Karpas-422 (cell line): Measurements from ENCODE around the gene TUBGCP6. TPM values are rescaled to one million over a fixed set of nuclear protein-coding genes. Genes with fewer than 3 reads are reported as not detected.

Source experiments
- DNase-seq: peaks from one replicate; pipeline ENCODE4 v3.0.0-alpha.2; 2015
- H2AFZ ChIP-seq: fragments of 200-600 bp; sonication (generic); 2 replicates; pipeline ENCODE4 v1.6.1; 2014; ENCODE audit warnings: antibody characterized with exemption, low read length, mixed read lengths
- H3K27ac ChIP-seq: fragments of 200-600 bp; sonication (generic); 2 replicates; pipeline ENCODE4 v1.5.1; 2014; ENCODE audit warnings: mild to moderate bottlenecking, low read length, moderate library complexity
- H3K27me3 ChIP-seq: fragments of 200-600 bp; sonication (generic); 2 replicates; pipeline ENCODE4 v1.6.1; 2014; ENCODE audit warnings: low read length, mixed read lengths
- H3K36me3 ChIP-seq: fragments of 200-600 bp; sonication (generic); 2 replicates; pipeline ENCODE4 v1.6.1; 2014; ENCODE audit warnings: low read length, mixed read lengths; ENCODE audit not compliant: insufficient read depth
- H3K4me1 ChIP-seq: fragments of 200-600 bp; sonication (generic); 2 replicates; pipeline ENCODE4 v1.6.1; 2014; ENCODE audit warnings: mild to moderate bottlenecking, low read length, mixed read lengths
- H3K4me2 ChIP-seq: fragments of 200-600 bp; sonication (generic); 2 replicates; pipeline ENCODE4 v1.6.1; 2014; ENCODE audit warnings: low read length, low read depth, mild to moderate bottlenecking; ENCODE audit not compliant: poor library complexity, severe bottlenecking
- H3K4me3 ChIP-seq: fragments of 200-600 bp; sonication (generic); 2 replicates; pipeline ENCODE4 v1.5.1; 2014; ENCODE audit warnings: mild to moderate bottlenecking, antibody characterized with exemption, low read length, mixed read lengths
- H3K79me2 ChIP-seq: fragments of 200-600 bp; sonication (generic); 2 replicates; pipeline ENCODE4 v1.6.1; 2014; ENCODE audit warnings: mild to moderate bottlenecking, low read length, mixed read lengths
- H3K9ac ChIP-seq: fragments of 200-600 bp; sonication (generic); 2 replicates; pipeline ENCODE4 v1.6.0; 2014; ENCODE audit warnings: low read length
- H3K9me2 ChIP-seq: fragments of 200-600 bp; sonication (generic), shearing (Covaris generic); replicated peaks from 2 replicates; pipeline ENCODE4 v1.6.0; 2014; ENCODE audit warnings: mild to moderate bottlenecking, low read length, moderate library complexity; ENCODE audit not compliant: insufficient read depth
- H3K9me3 ChIP-seq: fragments of 300-700, 200-600 bp; sonication (generic); 2 replicates; pipeline ENCODE4 v1.6.1; 2014; ENCODE audit warnings: low read length, mixed read lengths
- H4K20me1 ChIP-seq: fragments of 200-600 bp; sonication (generic); 2 replicates; pipeline ENCODE4 v1.6.1; 2014; ENCODE audit warnings: mild to moderate bottlenecking, antibody characterized with exemption, low read length, low read depth; ENCODE audit not compliant: insufficient read depth
- total RNA-seq: library from RNA; depleted of rRNA; stranded (reverse); fragments of >200 nt; shearing (Covaris generic); gene quantifications from 2 replicates; pipeline ENCODE4 v1.2.3, GENCODE V29; 2014; ENCODE audit warnings: low replicate concordance

TUBGCP6 gene
- total RNA-seq, 1 experiment from 2014 or later = 16.9 TPM

DNA sequence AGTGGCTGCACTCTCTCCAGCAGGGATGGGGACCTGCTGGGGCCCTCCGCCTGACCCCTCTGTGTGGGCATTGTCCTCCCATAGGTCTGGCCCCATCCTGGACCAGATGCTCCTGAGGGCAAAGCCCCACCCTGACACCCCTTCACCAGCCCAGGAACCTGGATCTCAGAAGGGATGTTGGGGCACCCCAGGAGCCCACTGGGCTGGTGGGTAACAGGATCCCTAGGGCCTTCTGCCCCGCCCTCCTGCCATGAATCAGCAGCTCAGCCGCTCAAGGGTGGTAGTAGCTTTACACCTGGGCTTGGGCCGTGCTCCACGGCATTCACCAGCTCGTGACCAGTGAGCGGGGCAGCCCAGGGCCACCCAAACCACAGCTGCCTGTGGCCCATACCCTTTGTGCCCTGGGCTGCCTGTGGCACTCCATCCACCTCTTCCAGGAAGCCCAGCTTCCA lies 17.7 kb upstream of the TUBGCP6 start:
- Histone ChIP-seq H3K36me3 (no peaks in the 10 kb centered on the region; the same call in 1 of the 2 replicates), H3K9ac (peak overlapping the region; percentile 98), H4K20me1 (no peaks in the 10 kb centered on the region), H2AFZ (no peak overlapping the region), H3K9me3 (no peaks in the 10 kb centered on the region), H3K79me2 (peaks cover 25% of the 10 kb centered on the region), H3K9me2 (no peaks in the 10 kb centered on the region), H3K27ac (peak overlapping the region; percentile 78), H3K4me3 (peak overlapping the region; percentile 97), H3K4me1 (peaks cover 24% of the 10 kb centered on the region), H3K4me2 (peak overlapping the region; percentile 75), H3K27me3 (no peaks in the 10 kb centered on the region)
- DNase-seq = peak; percentile 86

DNA sequence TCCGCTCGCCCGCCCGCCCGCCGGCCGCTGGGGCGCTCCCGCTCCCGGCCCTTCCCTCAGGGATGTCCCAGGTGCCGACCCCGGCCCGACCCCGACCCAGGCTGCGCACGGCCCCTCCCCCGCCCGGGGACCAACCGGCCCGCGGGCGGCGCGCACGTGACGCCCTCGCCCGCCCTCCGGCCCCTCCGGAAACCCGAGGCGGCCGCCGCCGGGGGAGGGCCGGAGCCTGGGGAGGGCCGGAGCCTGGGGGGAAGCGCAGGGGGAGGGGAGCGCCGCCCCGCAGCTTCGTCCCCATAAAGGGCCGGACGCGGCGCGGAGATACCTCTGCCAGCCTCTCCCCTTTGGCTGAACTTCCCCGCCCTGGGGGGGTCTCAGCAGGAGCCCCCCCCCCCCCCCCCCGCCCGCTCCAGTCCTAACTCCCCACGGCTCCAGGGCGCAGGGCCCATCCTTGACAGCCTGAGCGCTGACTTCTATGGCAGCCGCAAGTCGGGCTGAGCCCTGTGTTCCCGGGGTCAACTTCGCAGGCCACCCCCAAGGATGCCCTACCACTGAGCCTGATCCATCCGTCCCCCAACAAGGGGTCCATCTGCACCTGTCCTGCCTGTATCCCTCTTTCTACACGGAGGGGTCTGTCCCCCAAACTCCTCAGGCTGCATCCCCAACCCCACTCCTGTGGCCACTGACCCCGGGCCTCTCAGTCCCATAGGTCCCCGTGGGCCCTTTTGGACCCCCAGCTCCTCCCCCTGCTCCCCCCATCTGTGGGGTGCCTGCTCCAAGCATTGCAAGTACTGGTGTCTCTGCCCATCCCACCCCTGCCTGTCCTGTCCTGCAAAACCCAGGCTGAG lies 17.0 kb upstream of the TUBGCP6 start, which contains the start of gene MAPK12:
Gene MAPK12, minus strand, starts transcription at position 69 of the 845 bp plus-strand sequence. CDS start 174 bp downstream, outside the sequence.
- no peaks in the 10 kb centered on the region; the same call in 1 of the 2 replicates for H3K36me3 ChIP-seq
- H3K79me2 ChIP-seq = peaks cover 25% of the 10 kb centered on the region
- H3K27me3 ChIP-seq = no peaks in the 10 kb centered on the region
- peak within 1 kb of the TSS; percentile 97 for H3K4me3 ChIP-seq
- H4K20me1 ChIP-seq = no peaks in the 10 kb centered on the region
- H3K9ac ChIP-seq = peak within 1 kb of the TSS; percentile 98
- H2AFZ ChIP-seq = no peak within 1 kb of the TSS
- DNase-seq = peak; percentile 90
- no peaks in the 10 kb centered on the region for H3K9me2 ChIP-seq
- H3K4me2 ChIP-seq = peak within 1 kb of the TSS; percentile 99
- no peaks in the 10 kb centered on the region for H3K9me3 ChIP-seq
- peaks cover 24% of the 10 kb centered on the region for H3K4me1 ChIP-seq
- H3K27ac ChIP-seq = peak within 1 kb of the TSS; percentile 79

DNA sequence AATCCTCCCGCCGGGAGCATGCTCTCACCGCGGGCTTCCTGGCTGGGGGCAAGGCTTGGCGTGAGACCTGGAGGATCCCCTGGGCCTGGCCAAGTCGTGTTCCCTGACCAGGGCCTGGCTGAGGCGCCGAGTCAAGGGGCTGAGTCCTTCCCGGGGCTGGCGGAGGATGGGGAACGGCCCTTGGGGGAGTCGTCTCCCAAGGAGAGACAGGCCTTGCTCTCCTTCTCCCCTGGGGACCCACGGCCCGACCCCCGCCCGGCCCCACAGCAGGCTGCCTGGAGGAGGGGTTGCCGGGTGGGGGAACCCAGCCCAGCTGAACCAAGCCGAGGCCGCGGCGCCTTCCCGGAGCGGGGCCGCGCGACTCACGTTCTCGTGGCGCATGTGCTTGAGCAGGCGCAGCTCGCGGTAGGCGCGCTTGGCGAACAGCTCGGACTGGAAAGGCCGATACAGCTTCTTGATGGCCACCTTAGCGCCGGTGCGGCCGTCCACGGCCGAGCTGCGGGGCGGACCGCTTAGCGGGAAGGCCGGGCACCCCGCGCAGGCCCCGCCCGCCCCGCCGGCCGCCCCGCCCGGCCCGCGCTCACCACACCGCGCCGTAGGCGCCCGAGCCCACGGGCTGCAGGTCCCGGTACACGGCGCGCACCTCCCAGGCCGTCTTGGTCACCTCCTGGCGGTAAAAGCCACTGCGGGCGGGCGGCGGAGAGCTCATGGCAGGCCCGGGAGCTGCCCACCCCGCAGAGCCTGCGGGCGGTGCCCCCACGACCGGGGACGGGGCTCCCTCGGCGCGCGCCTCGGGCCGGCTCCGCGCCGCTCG lies 16.2 kb upstream of the TUBGCP6 start:
- Histone ChIP-seq H3K9ac (peak overlapping the region; percentile 98), H3K4me3 (peak overlapping the region; percentile 97), H3K79me2 (peaks cover 25% of the 10 kb centered on the region), H3K36me3 (no peaks in the 10 kb centered on the region; the same call in 1 of the 2 replicates), H3K9me2 (no peaks in the 10 kb centered on the region), H2AFZ (no peak overlapping the region), H3K27ac (peak overlapping the region; percentile 79), H4K20me1 (no peaks in the 10 kb centered on the region), H3K27me3 (no peaks in the 10 kb centered on the region), H3K4me1 (peaks cover 24% of the 10 kb centered on the region), H3K9me3 (no peaks in the 10 kb centered on the region), H3K4me2 (peak overlapping the region; percentile 99)
- peak; percentile 84 for DNase-seq

DNA sequence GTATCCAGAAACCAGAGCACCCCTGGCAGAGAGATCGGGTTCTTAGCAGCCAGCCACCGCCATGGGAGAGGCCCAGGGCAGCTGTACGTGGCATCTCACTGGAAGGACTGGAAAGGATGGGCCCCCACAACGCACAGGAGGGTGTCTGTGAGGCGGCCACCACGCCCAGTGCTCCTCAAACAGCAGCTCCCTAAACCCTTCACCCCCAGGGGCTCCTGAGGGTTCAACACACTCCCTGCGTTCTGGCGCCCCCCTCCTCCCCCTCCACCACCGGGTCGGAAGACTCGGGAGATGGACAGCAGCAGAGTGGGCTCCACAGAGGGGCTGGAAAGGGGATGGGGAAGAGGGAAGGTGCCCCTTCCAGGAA lies 15.6 kb upstream of the TUBGCP6 start:
- Histone ChIP-seq H3K27me3 (no peaks in the 10 kb centered on the region), H3K9me2 (no peaks in the 10 kb centered on the region), H3K4me1 (peaks cover 24% of the 10 kb centered on the region), H3K27ac (peak overlapping the region; percentile 79), H3K9me3 (no peaks in the 10 kb centered on the region), H4K20me1 (no peaks in the 10 kb centered on the region), H3K36me3 (no peaks in the 10 kb centered on the region; the same call in 1 of the 2 replicates), H3K79me2 (peaks cover 25% of the 10 kb centered on the region), H3K9ac (peak overlapping the region; percentile 98), H3K4me3 (peak overlapping the region; percentile 97), H2AFZ (no peak overlapping the region), H3K4me2 (peak overlapping the region; percentile 99)
- peak; percentile 57 for DNase-seq

DNA sequence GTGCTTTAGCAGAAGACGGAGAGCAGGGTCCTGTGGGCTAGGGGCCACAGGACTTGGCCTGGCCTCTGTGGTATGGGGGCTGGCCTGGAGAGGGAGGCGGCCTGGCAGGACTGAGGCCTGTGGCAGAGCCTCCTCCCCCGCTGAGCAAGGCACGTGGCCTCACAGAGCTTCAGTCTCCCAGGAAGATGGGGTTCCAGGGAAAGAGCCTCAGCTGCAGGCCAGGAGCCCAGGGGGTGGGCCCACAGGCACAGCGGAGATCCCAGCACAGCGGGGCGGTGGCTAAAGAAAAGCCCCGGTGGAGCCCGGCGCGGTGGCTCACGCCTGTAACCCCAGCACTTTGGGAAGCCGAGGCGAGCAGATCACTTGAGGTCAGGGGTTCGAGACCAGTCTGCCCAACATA lies 14.5 kb upstream of the TUBGCP6 start:
- H4K20me1 ChIP-seq = no peaks in the 10 kb centered on the region
- H3K9me3 ChIP-seq = no peaks in the 10 kb centered on the region
- peaks cover 24% of the 10 kb centered on the region for H3K4me1 ChIP-seq
- no peak overlapping the region for H3K4me3 ChIP-seq
- H3K36me3 ChIP-seq = no peaks in the 10 kb centered on the region; the same call in 1 of the 2 replicates
- no peak for DNase-seq
- H3K27me3 ChIP-seq = no peaks in the 10 kb centered on the region
- H3K79me2 ChIP-seq = peaks cover 25% of the 10 kb centered on the region
- no peak overlapping the region for H3K4me2 ChIP-seq
- no peak overlapping the region for H2AFZ ChIP-seq
- H3K9ac ChIP-seq = no peak overlapping the region
- H3K9me2 ChIP-seq = no peaks in the 10 kb centered on the region
- no peak overlapping the region for H3K27ac ChIP-seq

DNA sequence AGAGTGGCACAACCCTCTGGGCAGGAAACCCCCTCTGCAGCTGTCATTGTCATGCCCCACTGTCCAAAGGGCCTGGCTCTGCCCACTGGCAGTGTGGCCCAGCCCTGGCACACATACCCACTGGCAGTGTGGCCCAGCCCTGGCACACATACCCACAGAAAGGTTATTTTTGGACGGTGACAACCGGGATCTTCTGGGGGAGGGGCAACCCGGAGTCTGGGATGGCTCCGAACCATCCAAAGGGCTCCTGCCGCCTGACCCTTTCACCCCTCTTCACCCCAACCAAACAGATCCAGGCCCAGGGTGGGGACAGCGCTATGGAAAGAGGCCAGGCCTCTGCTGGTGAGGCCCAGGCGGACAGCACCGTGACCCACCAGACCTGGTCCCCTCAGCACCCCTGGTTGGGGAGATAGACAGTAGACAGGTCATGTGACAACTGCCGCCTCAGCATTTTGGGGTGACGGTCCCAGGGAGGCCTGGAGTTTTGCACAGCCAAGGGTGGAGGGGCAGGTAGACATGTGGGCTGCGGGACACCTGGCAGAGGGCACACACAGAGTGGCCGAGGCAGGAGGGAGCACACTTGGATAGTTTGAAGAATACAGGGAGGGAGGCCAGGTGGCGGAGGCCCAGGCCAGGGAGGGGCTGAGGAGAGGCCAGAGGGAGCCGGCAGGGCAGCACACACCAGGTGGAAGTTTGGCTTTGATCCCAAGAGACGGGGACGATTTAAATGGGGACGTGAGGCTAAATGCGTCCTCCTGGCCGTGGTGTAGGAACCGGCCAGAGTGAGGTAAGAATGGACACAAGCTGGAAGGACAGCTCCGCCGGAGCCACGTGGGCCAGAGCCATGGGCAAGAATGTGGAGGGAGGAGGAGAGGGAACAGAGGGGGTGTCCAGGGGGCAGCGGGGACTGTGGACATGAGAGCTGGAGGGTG lies 13.8 kb upstream of the TUBGCP6 start:
- Histone ChIP-seq H3K9me3 (no peaks in the 10 kb centered on the region), H3K36me3 (no peaks in the 10 kb centered on the region; the same call in 1 of the 2 replicates), H3K4me2 (no peak overlapping the region), H3K27ac (no peak overlapping the region), H3K9ac (no peak overlapping the region), H3K27me3 (no peaks in the 10 kb centered on the region), H3K9me2 (no peaks in the 10 kb centered on the region), H3K4me3 (no peak overlapping the region), H3K4me1 (peaks cover 23% of the 10 kb centered on the region), H3K79me2 (peaks cover 25% of the 10 kb centered on the region), H4K20me1 (peaks cover 5% of the 10 kb centered on the region; the same call in 1 of the 2 replicates), H2AFZ (no peak overlapping the region)
- DNase-seq = no peak

DNA sequence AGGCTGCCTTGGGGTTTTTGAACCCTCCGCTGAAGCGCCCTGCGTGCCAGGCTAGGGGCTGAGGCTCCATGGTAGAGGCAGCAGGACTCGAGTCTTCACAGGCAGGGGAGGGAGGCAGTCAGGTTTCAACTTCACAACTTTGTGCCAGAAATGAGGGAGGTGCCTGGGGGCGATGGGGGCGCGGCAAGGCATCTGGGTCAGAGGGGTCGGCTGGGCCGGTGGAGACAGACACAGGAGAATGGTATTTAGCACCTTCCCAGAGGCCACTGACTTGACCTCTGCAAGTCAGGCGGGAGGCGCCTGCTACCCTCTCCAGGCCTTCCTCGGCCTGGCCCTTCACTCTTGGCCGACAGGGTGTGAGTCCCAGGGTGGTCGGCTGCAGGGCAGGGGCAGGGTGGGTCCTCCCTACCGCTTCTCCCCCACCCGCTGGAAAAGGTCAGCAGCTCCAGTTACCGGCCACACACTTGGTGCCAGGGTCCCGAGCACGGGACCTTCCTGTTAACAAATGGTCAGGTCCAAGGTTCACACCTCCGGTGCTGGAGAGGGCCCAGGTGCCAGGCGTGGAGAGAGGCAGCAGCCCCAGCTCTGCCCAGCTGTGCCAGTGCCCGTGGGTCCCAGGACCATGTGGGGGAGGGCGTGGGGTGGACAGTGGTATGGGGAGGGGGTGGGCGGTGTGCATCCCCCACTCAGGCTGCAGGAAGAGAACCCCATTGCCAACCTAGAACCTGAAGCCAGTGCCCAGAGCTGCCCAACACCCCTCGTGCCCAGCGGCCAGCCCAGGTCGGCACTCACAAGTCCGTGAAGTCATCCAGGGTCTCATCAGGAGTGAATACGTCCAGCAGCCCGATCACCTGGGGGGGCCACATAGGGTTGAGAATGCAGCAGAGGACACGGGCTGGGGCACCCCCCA lies 12.9 kb upstream of the TUBGCP6 start:
- Histone ChIP-seq H4K20me1 (peaks cover 6% of the 10 kb centered on the region; the same call in 1 of the 2 replicates), H3K4me2 (no peak overlapping the region), H3K4me1 (peaks cover 14% of the 10 kb centered on the region), H3K27ac (no peak overlapping the region), H3K27me3 (no peaks in the 10 kb centered on the region), H3K9me3 (no peaks in the 10 kb centered on the region), H3K79me2 (peaks cover 25% of the 10 kb centered on the region), H3K36me3 (no peaks in the 10 kb centered on the region; the same call in 1 of the 2 replicates), H3K9ac (no peak overlapping the region), H3K9me2 (no peaks in the 10 kb centered on the region), H3K4me3 (no peak overlapping the region), H2AFZ (no peak overlapping the region)
- no peak for DNase-seq
